NCI-H2171 treated with DMSO at 0.1 percent for 48 hours (cell line): Measurements from ENCODE around the gene PLD5.
A peak's percentile ranks its signal among the peaks of the same experiment; 100 is the strongest.
"Not testable (repeated sequence)": the region's sequence is repeated elsewhere in the genome, so short reads cannot be mapped to it uniquely, and the experiment has no call there.

Experiments used
- DNase-seq: peaks from one replicate; lab custom pipeline; 2025; lab: John Stamatoyannopoulos, UW

PLD5 gene

GRCh38 chr1:242147096-242147976 lies 377.2 kb downstream of the PLD5 start:
- no peak for DNase-seq

DNA sequence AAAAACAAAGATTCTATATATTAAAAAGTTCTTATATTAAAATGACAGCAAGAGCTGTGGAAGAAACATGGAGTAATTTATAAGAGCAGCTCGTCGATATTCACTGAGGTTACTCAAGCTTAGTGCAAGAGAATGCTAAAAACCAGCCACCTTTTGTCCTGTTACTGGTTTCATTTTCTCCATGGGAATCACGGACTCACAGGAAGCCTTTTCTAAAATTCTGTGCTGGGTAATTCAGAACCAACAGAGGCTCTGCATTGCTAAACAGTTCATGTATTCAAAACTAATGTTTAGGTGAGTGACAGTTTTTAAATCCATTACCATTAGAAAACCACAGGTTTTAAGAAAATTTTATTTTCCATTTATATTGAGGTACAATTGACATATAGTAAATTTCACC lies 377.8 kb downstream of the PLD5 start:
- no peak for DNase-seq

DNA sequence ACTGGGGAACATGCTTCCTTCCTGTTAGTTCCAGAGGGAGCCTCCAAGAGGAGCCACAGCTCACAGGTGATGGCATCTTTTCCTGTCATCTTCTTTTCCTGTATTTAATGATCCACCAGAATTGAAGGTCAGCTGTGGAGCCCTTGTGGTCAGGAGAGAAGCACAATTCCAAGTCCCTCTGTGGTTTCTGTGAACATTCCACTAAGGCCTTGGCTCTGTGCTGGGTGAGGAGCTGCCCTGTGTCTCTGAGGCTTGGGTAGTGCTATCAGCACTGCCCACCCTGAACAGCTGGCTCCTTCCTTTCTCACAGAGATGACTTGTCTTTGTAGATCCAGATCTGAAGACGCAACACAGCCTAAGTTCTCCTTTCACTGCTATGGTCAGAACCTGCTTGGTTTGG lies 383.7 kb downstream of the PLD5 start:
- no peak for DNase-seq

GRCh38 chr1:242139986-242140385 lies 384.5 kb downstream of the PLD5 start:
- no peak for DNase-seq

GRCh38 chr1:242139442-242139841 lies 385.1 kb downstream of the PLD5 start:
- DNase-seq, result no peak

- DNase-seq, result no peak
Observed at GRCh38 chr1:242133796-242134195, 390.7 kb downstream of the PLD5 start.

GRCh38 chr1:242133351-242133750 lies 391.1 kb downstream of the PLD5 start:
- DNase-seq, result no peak

GRCh38 chr1:242132121-242132817 lies 392.2 kb downstream of the PLD5 start:
- no peak for DNase-seq

DNA sequence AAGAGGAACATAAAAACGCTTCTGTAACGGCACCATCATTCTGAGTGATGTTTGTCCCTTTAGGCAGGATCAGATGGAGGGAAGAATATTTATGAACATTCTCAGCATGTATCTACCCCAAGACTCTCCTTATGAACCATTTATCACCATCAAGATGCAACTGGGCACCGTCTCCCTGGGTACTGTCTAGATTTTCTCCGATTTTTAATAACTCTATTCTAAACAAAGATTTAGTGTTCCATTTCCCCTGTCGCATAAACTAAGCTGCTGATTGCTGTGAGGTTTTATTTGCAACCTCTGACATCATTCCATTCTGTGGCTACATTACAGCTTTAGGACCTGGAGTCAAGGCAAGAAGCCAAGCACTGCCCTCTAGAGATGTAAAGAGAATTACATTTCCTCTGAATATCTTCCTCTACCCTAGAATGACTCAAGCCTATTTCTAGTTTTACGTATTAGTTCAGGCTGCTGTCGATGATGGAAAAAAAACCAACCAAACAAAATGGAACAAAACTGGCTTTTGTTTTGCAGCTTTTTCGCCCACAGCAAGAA lies 395.5 kb downstream of the PLD5 start:
- peak; percentile 54 for DNase-seq

- no peak for DNase-seq
Observed at GRCh38 chr1:242120432-242120831, 404.1 kb downstream of the PLD5 start.

DNA sequence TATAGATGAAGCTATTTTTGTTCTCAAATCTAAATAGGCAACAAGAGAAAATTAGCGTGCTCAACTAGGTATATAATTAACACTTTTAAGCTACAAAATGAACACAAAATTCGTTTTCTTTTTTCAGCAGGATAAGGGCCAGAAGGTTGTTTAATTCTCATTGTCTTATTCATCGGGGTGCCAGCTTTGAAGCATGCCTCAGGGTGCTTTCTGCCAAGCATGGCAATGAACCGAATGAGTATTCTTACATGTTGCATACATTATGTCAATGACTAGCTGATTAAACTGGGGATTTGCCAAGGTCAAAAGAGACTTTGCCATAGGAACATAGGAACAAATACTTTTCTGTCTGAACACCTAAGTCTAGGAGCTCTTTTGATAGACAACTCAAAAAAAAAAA lies 423.6 kb downstream of the PLD5 start:
- DNase-seq, result no peak

DNA sequence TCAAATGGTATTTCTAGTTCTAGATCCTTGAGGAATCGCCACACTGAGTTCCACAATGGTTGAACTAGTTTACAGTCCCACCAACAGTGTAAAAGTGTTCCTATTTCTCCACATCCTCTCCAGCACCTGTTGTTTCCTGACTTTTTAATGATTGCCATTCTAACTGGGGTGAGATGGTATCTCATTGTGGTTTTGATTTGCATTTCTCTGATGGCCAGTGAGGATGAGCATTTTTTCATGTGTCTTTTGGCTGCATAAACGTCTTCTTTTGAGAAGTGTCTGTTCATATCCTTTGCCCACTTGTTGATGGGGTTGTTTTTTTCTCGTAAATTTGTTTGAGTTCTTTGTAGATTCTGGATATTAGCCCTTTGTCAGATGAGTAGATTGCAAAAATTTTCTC lies 427.2 kb downstream of the PLD5 start:
- not testable (repeated sequence) for DNase-seq

- DNase-seq, result no peak
Observed at GRCh38 chr1:242093116-242093515, 431.4 kb downstream of the PLD5 start.

DNA sequence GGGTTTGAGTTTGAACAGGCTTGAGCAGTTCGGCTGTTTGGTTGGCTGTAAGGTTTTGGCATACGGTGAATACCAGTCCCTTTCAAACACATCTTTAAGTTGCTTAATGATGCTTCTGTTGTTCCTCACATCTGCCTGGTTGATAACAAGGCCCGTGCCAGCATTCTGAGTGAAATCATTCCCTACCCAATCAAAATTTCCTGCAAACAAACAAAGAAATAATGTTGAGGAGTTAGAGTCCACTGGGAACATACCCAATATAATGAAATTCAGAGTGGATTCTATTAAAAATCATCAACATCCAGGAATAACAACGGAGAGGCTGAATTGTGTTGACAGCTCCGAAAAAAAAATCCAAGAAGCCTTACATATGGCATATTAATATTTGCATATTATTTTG lies 434.6 kb downstream of the PLD5 start:
- no peak for DNase-seq

GRCh38 chr1:242088875-242089274 lies 435.6 kb downstream of the PLD5 start:
- no peak for DNase-seq

GRCh38 chr1:242086706-242087105 lies 437.8 kb downstream of the PLD5 start:
- no peak for DNase-seq

GRCh38 chr1:242086093-242086492 lies 438.4 kb downstream of the PLD5 start:
- no peak for DNase-seq

DNA sequence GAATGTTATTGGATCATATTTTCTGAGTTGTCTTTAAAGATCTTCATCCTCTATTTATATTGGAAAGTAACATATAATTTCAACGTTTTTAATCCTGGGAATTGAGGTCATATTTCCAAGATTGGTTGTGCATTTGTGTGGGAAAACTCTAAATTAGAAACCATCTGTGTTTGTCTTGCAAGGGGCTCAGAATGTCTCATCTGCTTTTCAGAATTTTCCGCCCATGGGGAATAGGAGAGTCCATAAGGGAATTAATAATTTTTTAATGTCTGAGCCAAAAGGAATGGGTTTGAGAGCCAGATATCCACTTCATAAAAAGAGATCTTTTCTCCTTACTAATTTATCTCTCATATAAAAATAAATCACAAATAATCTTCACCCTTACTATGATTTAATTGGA lies 440.8 kb downstream of the PLD5 start:
- no peak for DNase-seq

- no peak for DNase-seq
Observed at GRCh38 chr1:242081446-242081845, 443.1 kb downstream of the PLD5 start.

- DNase-seq, result no peak
Observed at GRCh38 chr1:242065813-242066212, 458.7 kb downstream of the PLD5 start.

GRCh38 chr1:242062271-242062670 lies 462.2 kb downstream of the PLD5 start:
- DNase-seq, result no peak

DNA sequence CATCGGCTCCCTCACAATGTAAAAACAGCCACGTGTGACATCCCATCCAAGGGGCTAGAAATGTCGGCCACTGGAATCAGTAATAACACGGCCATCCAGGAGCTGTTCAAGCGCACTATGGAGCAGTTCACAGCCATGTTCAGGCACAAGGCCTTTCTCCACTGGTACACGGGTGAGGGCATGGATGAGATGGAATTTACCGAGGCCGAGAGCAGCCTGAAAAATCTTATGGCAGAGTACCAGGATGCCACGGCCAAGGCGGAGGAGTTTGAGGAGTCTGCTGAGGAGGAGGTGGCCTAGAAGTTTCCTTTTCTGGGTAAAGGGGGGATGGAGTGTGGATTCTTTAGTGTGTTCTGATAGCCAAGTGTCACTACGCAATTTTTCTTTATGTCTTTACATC lies 464.5 kb downstream of the PLD5 start:
- DNase-seq, result no peak

DNA sequence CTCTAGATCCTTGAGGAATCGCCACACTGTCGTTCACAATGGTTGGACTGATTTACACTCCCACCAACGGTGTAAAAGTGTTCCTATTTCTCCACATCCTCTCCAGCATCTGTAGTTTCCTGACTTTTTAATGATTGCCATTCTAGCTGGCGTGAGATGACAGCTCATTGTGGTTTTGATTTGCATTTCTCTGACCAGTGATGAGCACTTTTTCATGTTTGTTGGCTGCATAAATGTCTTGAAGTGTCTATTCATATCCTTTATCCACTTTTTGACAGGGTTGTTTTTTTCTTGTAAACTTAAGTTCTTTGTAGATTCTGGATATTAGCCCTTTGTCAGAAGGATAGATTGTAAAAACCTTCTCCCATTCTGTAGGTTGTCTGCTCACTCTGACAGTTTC lies 465.9 kb downstream of the PLD5 start:
- not testable (repeated sequence) for DNase-seq
